Tracheal epithelial cell (primary cell): ENCODE data around the gene PLA2G2D. TPM values are rescaled to one million over a fixed set of nuclear protein-coding genes. Genes with fewer than 3 reads are reported as not detected.

Experiments
- total RNA-seq: library from RNA; depleted of rRNA; stranded (reverse); fragments of >200 nt; gene quantifications from 2 replicates; pipeline ENCODE4 v1.2.1, GENCODE V29; 2014

The PLA2G2D gene
- not detected in 2 replicates for total RNA-seq

DNA sequence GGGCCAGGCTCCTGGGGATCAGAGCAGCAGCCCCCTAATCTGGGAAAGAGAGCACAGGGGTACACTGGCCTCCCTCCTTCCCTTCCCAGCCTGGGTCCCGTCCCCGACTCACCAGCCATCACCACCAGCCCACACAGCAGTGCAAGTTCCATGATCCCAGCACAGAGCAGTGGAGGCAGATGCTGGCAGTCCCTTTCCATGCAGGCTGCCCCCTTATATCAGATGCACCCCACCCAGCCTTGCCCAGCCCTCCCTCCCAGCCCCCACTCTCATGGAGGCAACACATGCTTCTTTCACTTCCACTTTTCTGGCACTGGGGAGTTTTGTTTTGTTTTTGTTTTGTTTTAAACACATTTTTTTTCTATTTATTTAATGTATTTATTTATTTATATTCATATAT, at the start of gene PLA2G2D:
PLA2G2D (minus strand) TSS at position 190 of the 400 bp plus-strand sequence; CDS start at position 152, 38 bp downstream.

DNA sequence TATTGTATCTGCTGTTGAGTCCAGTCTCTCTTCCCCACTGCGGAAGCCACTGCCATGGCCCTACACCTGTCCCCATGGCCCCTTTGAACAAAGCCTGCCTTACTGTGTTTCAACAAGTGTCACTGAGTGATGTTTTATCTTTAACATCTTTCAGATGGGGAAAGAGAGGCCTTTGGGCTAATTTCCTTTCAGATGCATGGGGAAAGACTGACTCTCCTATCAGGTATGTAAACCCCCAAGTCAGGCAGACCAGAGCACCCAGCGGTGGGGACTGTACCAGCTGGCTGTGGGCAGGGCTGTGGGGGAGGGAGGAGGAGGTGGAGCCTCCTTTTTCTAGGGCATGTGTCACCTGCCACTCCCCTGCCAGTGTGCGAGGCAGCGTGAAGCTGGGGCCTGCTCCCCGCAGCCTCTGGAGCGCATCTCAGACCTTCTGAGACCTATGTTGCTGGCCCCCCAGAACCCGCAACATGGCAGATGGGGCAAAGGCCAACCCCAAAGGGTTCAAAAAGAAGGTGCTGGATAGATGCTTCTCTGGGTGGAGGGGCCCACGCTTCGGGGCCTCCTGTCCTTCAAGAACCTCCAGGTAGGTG, 19.7 kb upstream of the PLA2G2D start, which contains the start of gene PLA2G2F:
PLA2G2F (plus strand) TSS at position 363 of the 590 bp plus-strand sequence; CDS start at position 468, 105 bp downstream.

DNA sequence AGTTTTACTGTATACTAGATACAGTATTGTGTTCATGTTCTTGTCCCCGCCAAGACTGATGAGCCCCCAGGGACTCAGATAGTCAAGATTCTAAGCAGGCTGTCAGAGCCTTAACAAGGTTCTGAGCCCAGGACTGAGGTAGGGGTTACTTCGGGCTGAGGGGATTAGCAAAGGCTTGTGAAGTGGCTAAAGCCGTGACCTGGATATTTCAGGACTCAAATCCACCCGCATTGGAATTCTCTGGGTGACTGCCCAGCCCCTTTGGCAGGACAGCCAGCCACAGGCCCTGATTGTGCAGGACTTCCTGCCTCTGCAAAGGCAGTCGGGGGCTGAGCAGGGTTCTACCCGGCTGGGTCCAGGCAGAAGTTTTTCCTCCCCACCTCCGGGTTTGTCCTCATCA, 49.5 kb downstream of the PLA2G2D start, which contains the start of gene PLA2G5:
PLA2G5 (plus strand) TSS at position 321 of the 400 bp plus-strand sequence. CDS start 14,637 bp downstream, outside the sequence.

Other genes starting within 250 kb of the PLA2G2D start
- gene OTUD3, start 237.1 kb downstream of the PLA2G2D start, total RNA-seq, result 3.6 and 3.8 TPM in 2 replicates
- gene PLA2G2E, start 195.9 kb downstream of the PLA2G2D start, total RNA-seq, result not detected in 2 replicates
- gene PLA2G2A, start 139.9 kb downstream of the PLA2G2D start, total RNA-seq, result not detected in 2 replicates
- gene PLA2G5, start 49.3 kb downstream of the PLA2G2D start, total RNA-seq, result not detected in 2 replicates
- gene PLA2G2F, start 19.8 kb upstream of the PLA2G2D start, total RNA-seq, result 0.24 TPM in 1 of 2 replicates, not detected in the other
- 0.24 TPM in 1 of 2 replicates, not detected in the other for gene UBXN10, start 66.6 kb upstream of the PLA2G2D start, total RNA-seq
- gene PLA2G2C, start 67.0 kb upstream of the PLA2G2D start, total RNA-seq, result not detected in 2 replicates
- not detected in 2 replicates for gene VWA5B1, start 171.3 kb upstream of the PLA2G2D start, total RNA-seq